Measurements from ENCODE around the gene RC3H1. TPM values are rescaled to one million over a fixed set of nuclear protein-coding genes. Genes with fewer than 3 reads are reported as not detected.
"Not testable (repeated sequence)": the region's sequence is repeated elsewhere in the genome, so short reads cannot be mapped to it uniquely, and the experiment has no call there.

The RC3H1 gene
- total RNA-seq: 10 to 100 TPM; 39.8 to 40.9 TPM
- 14.3 TPM for polyA plus RNA-seq (ENCODE audit: insufficient read depth, low read depth, low replicate concordance)
- long read RNA-seq, donor 1: 0 reads
- long read RNA-seq, donor 2, partial matches to known transcripts: 0 of 2 reads
- long read RNA-seq, donor 2, other reads (novel, unspliced or antisense): 0 of 2 reads

- intact Hi-C loops (cut with DNase I; ENCODE audit: low total_unique reads): no loop called here
Measured at GRCh38 chr1:174022080-174022975, at the start of gene RC3H1. RC3H1 (minus strand) TSS chr1:174022357; CDS start chr1:173992985, 29,372 bp downstream.

DNA sequence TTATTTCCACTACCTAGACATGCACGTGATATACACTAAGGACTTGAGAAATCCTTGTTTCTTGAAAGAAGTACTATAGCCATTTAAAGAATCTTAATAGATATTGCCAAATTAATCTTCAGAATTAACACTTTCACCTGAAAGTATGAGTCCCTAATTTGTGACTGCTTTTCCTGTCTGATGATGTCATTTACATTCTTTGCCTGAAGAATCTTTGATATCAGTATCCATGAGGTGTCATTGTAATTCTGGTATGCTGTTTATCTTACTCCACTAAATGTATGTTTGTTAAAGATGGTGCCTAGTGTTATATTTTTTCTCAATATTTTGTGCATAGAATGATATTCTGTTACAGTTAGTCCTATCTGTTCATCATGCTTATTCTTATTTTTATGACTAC, 48.5 kb upstream of the RC3H1 start:
- intact Hi-C loops (cut with DNase I; ENCODE audit: low total_unique reads): no loop called here
- DNase-seq: no peak
- 95 to 96% methylated on average over 1 of the region's 1 CpG for WGBS, 2 donors
- Histone ChIP-seq H3K27ac (no peak overlapping the region), H3K4me1 (no peaks in the 10 kb centered on the region), H3K27me3 (no peaks in the 10 kb centered on the region), H3K36me3 (ENCODE audit: low read depth, missing control alignments) (no peaks in the 10 kb centered on the region), H3K4me3 (no peak overlapping the region), H3K9me3 (no peaks in the 10 kb centered on the region)
- no peak for TF ChIP-seq POLR2A (IDR thresholded peaks at IDR 0.05)

More at GRCh38 chr1:174022080-174022975, at the start of gene RC3H1:
- H3K4me3 ChIP-seq: peak within 1 kb of the TSS; percentile 98 to 99
- H3K9me3 ChIP-seq: no peaks in the 10 kb centered on the region
- H3K4me1 ChIP-seq: peaks cover 29% of the 10 kb centered on the region
- H3K36me3 ChIP-seq (ENCODE audit: low read depth, missing control alignments): no peaks in the 10 kb centered on the region
- peak; percentile 94 for DNase-seq
- WGBS, 2 donors: 0 to 1% methylated on average over 36 to 68 of the region's 78 CpGs
- TF ChIP-seq CTCF (IDR thresholded peaks at IDR 0.05) (no peak), POLR2A (IDR thresholded peaks at IDR 0.05) (peak; percentile 83)
- no peaks in the 10 kb centered on the region for H3K27me3 ChIP-seq
- peak within 1 kb of the TSS; percentile 96 to 98 for H3K27ac ChIP-seq

- Histone ChIP-seq H3K4me1 (no peaks in the 10 kb centered on the region), H3K27me3 (no peaks in the 10 kb centered on the region), H3K27ac (no peak overlapping the region), H3K4me3 (no peak overlapping the region), H3K9me3 (no peaks in the 10 kb centered on the region), H3K36me3 (ENCODE audit: low read depth, missing control alignments) (no peaks in the 10 kb centered on the region)
- 91 to 100% methylated on average over 1 of the region's 1 CpG for WGBS, 2 donors
- TF ChIP-seq CTCF (IDR thresholded peaks at IDR 0.05) (no peak), POLR2A (IDR thresholded peaks at IDR 0.05) (no peak)
- intact Hi-C loops (cut with DNase I; ENCODE audit: low total_unique reads): no loop called here
- DNase-seq: no peak
Measured at GRCh38 chr1:174068000-174068399, 45.8 kb upstream of the RC3H1 start.

- no peak overlapping the region for H3K27ac ChIP-seq
- no peaks in the 10 kb centered on the region for H3K9me3 ChIP-seq
- intact Hi-C loops (cut with DNase I; ENCODE audit: low total_unique reads): no loop called here
- no peaks in the 10 kb centered on the region for H3K36me3 ChIP-seq (ENCODE audit: low read depth, missing control alignments)
- no peaks in the 10 kb centered on the region for H3K4me1 ChIP-seq
- 80 to 87% methylated on average over 4 of the region's 4 CpGs for WGBS, 2 donors
- no peak for DNase-seq
- no peak overlapping the region for H3K4me3 ChIP-seq
- TF ChIP-seq POLR2A (IDR thresholded peaks at IDR 0.05) (no peak), CTCF (IDR thresholded peaks at IDR 0.05) (no peak)
- no peaks in the 10 kb centered on the region for H3K27me3 ChIP-seq
Measured at GRCh38 chr1:174060090-174060489, 37.9 kb upstream of the RC3H1 start.

GRCh38 chr1:174058624-174059023, 36.5 kb upstream of the RC3H1 start:
- TF ChIP-seq CTCF (IDR thresholded peaks at IDR 0.05) (no peak), POLR2A (IDR thresholded peaks at IDR 0.05) (no peak)
- intact Hi-C loops (cut with DNase I; ENCODE audit: low total_unique reads): no loop called here
- H3K9me3 ChIP-seq: no peaks in the 10 kb centered on the region
- H3K27ac ChIP-seq: no peak overlapping the region
- DNase-seq: no peak
- 92 to 93% methylated on average over 4 of the region's 4 CpGs for WGBS, 2 donors
- no peaks in the 10 kb centered on the region for H3K36me3 ChIP-seq (ENCODE audit: low read depth, missing control alignments)
- no peak overlapping the region for H3K4me3 ChIP-seq
- H3K27me3 ChIP-seq: no peaks in the 10 kb centered on the region
- no peaks in the 10 kb centered on the region for H3K4me1 ChIP-seq

DNA sequence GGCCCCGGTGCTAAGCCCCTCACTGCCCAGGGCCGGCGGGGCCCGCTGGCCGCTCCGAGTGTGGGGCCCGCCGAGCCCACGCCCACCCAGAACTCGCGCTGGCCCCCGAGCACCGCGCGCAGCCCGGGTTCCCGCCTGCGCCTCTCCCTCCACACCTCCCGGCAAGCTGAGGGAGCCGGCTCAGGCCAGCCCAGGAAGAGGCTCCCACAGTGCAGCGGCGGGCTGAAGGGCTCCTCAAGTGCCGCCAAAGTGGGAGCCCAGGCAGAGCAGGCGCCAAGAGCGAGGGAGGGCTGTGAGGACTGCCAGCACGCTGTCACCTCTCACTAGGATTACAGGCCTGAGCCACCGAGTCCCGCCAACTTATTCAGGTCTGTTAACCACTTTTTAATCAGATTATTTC, 34.5 kb upstream of the RC3H1 start:
- DNase-seq: peak; percentile 23
- Histone ChIP-seq H3K27ac (peak overlapping the region; percentile 14 to 31), H3K4me3 (peak overlapping the region; percentile 37 to 61)
- intact Hi-C loops (cut with DNase I; ENCODE audit: low total_unique reads); H3K36me3 ChIP-seq (ENCODE audit: low read depth, missing control alignments); H3K27me3 ChIP-seq; H3K9me3 ChIP-seq; H3K4me1 ChIP-seq: not testable (repeated sequence)
- WGBS, 2 donors: 49 to 79% methylated on average over 8 to 28 of the region's 28 CpGs

DNA sequence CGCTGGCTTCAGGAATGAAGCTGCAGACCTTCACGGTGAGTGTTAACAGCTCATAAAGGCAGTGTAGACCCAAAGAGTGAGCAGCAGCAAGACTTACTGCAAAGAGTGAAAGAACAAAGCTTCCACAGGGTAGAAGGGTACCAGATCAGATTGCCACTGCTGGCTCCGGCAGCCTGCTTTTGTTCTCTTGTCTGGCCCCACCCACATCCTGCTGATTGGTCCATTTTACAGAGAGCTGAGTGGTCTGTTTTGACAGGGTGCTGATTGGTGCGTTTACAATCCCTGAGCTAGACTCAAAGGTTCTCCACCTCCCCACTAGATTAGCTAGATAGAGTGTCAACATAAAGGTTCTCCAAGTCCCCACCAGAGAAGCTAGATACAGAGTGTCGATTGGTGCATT, 33.6 kb upstream of the RC3H1 start:
- H3K36me3 ChIP-seq (ENCODE audit: low read depth, missing control alignments); H3K27ac ChIP-seq; H3K4me1 ChIP-seq; intact Hi-C loops (cut with DNase I; ENCODE audit: low total_unique reads); H3K27me3 ChIP-seq; H3K9me3 ChIP-seq: not testable (repeated sequence)
- 73 to 76% methylated on average over 5 of the region's 5 CpGs for WGBS, 2 donors
- peak overlapping the region; percentile 34 to 39 for H3K4me3 ChIP-seq
- peak; percentile 63 for DNase-seq

Measured in testis (tissue), 5 donors.